Thyroid gland (tissue), 4 donors: ENCODE results near the gene UNCX. TPM values are rescaled to one million over a fixed set of nuclear protein-coding genes. Genes with fewer than 3 reads are reported as not detected.

Experiments used
- DNase-seq, 2 donors: peaks; one replicate each; pipeline ENCODE4 v3.0.0-alpha.2; 2019
- H3K27ac ChIP-seq, 3 donors: fragments of 200-600 bp; sonication (generic); 1 replicate in 2 of 3; 2 replicates in 1 of 3; pipeline ENCODE4 v1.5.1; 2016 to 2019; ENCODE audit warnings: mild to moderate bottlenecking in 1 of 3, moderate library complexity in 1 of 3
- H3K27me3 ChIP-seq: fragments of 200-600 bp; sonication (generic); one replicate; pipeline ENCODE4 v1.5.1; 2019
- H3K36me3 ChIP-seq, 2 donors: fragments of 200-600 bp; sonication (generic); one replicate each; pipeline ENCODE4 v1.5.1; 2016 to 2019
- H3K4me1 ChIP-seq, 2 donors: fragments of 200-600 bp; sonication (generic); one replicate each; pipeline ENCODE4 v1.5.1; 2017 to 2019
- H3K4me3 ChIP-seq, 3 donors: fragments of 200-600 bp; sonication (generic); replicated peaks in 1 of 3; 1 replicate in 2 of 3; 2 replicates in 1 of 3; pipeline ENCODE4 v1.5.1; 2016; ENCODE audit warnings: mild to moderate bottlenecking in 1 of 3
- H3K9me3 ChIP-seq: fragments of 200-600 bp; sonication (generic); one replicate; pipeline ENCODE4 v1.5.1; 2017
- POLR2A ChIP-seq, 2 donors: fragments of 450-650 bp; IDR thresholded peaks; one replicate each; pipeline ENCODE4 v1.6.1; 2017; ENCODE audit warnings: antibody characterized with exemption in 2 of 2, mild to moderate bottlenecking in 2 of 2, moderate library complexity in 1 of 2
- WGBS, 2 donors: methylation state at CpG; one replicate each; pipeline ENCODE4 v1.1.5; 2017; 5-methylcytosine and 5-hydroxymethylcytosine counted together
- intact Hi-C: fragments of 100-400 bp; cut with DNase I; formaldehyde crosslinking; loops from one replicate; pipeline ENCODE4 v1.15.1; 2023
- total RNA-seq, 4 donors: library from RNA; depleted of rRNA; stranded (reverse); fragments of >200 nt; gene quantifications; one replicate each; pipeline ENCODE4 v1.2.3, GENCODE V29; 2016
- TF ChIP-seq, protein P1 (sequence below), 6 experiments: fragments of 200-600 bp in 3 of 6; fragments of 450-650 bp in 3 of 6; sonication (generic) in 3 of 6; IDR thresholded peaks; one replicate each; pipeline ENCODE4 v1.5.1; 2016 to 2019; ENCODE audit warnings: antibody characterized with exemption in 6 of 6, mild to moderate bottlenecking in 2 of 6, inconsistent platforms in 1 of 6, moderate library complexity in 1 of 6

UNCX gene
- total RNA-seq, 4 donors from 2014 or later, result not detected

DNA sequence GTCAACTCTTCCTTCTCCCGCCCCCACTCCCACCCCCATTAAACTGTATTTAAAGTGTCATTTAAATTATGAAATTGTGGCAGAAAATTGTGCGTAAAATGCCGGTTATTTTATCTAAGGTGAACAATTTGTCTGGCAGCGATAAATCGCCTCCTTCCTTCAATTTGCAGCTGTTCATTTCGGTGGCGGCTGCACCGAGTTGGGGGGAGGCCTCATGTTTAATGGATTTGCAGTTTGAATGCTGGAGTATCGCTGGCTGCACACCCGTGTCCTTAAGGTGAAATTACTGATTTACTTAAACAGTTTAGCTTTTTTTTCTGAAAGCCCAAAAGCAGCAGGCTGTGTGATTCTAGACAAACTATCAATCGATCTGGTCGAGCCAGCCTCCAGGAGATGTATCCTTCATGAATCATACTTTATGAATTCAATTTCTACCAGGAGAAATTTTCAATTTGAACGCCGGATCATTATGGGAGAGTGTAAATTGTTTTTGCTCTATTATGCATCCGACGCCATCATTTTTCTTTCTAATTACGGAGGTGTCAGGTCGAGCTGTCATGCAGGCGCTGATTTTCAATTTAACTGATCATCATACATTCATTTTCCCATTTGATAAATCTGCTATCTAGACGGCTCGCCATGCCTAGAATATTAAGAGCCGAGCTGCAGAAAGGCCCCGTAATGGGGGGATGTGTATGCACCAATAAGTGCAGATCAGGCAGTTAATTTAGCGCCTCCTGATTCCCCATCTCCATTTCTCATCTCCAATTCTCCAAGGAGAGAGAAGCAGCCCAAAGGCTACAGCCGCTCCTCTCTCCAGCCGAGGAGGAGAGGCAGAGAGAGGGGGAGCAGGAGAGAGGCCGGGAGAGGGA, 6.5 kb downstream of the UNCX start:
- intact Hi-C loops, result no loop called here
- TF ChIP-seq, protein P1, sequence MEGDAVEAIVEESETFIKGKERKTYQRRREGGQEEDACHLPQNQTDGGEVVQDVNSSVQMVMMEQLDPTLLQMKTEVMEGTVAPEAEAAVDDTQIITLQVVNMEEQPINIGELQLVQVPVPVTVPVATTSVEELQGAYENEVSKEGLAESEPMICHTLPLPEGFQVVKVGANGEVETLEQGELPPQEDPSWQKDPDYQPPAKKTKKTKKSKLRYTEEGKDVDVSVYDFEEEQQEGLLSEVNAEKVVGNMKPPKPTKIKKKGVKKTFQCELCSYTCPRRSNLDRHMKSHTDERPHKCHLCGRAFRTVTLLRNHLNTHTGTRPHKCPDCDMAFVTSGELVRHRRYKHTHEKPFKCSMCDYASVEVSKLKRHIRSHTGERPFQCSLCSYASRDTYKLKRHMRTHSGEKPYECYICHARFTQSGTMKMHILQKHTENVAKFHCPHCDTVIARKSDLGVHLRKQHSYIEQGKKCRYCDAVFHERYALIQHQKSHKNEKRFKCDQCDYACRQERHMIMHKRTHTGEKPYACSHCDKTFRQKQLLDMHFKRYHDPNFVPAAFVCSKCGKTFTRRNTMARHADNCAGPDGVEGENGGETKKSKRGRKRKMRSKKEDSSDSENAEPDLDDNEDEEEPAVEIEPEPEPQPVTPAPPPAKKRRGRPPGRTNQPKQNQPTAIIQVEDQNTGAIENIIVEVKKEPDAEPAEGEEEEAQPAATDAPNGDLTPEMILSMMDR (IDR thresholded peaks at IDR 0.05), result no peak
- no peak for TF ChIP-seq POLR2A (IDR thresholded peaks at IDR 0.05)
- Histone ChIP-seq H3K36me3 (no peaks in the 10 kb centered on the region), H3K27ac (no peak overlapping the region), H3K27me3 (peaks cover 75% of the 10 kb centered on the region), H3K4me1 (peaks cover 0 to 29% of the 10 kb centered on the region in 2 donors), H3K4me3 (no peak overlapping the region), H3K9me3 (no peaks in the 10 kb centered on the region)
- WGBS, 2 donors, result 10 to 14% methylated on average over 27 of the region's 27 CpGs
- no peak for DNase-seq

- TF ChIP-seq POLR2A (IDR thresholded peaks at IDR 0.05), result no peak
- TF ChIP-seq, protein P1 (IDR thresholded peaks at IDR 0.05), result no peak
- no peak overlapping the region for H3K27ac ChIP-seq
- DNase-seq, result no peak
- peaks cover 0 to 29% of the 10 kb centered on the region in 2 donors for H3K4me1 ChIP-seq
- intact Hi-C loops, result no loop called here
- H3K9me3 ChIP-seq, result no peaks in the 10 kb centered on the region
- no peaks in the 10 kb centered on the region for H3K36me3 ChIP-seq
- H3K27me3 ChIP-seq, result peaks cover 72% of the 10 kb centered on the region
- H3K4me3 ChIP-seq, result no peak overlapping the region
- 6 to 9% methylated on average over 18 to 27 of the region's 29 CpGs for WGBS, 2 donors
Measured at GRCh38 chr7:1239803-1240516, 7.3 kb downstream of the UNCX start.

- peaks cover 0 to 22% of the 10 kb centered on the region in 2 donors for H3K4me1 ChIP-seq
- intact Hi-C loops, result no loop called here
- no peak overlapping the region for H3K27ac ChIP-seq
- H3K27me3 ChIP-seq, result peaks cover 72% of the 10 kb centered on the region
- H3K4me3 ChIP-seq, result no peak overlapping the region
- TF ChIP-seq, protein P1 (IDR thresholded peaks at IDR 0.05), result no peak
- DNase-seq, result no peak
- no peaks in the 10 kb centered on the region for H3K9me3 ChIP-seq
- WGBS, 2 donors, result 9 to 10% methylated on average over 36 to 37 of the region's 40 CpGs
- H3K36me3 ChIP-seq, result no peaks in the 10 kb centered on the region
Measured at GRCh38 chr7:1240517-1241257, 8.0 kb downstream of the UNCX start.

DNA sequence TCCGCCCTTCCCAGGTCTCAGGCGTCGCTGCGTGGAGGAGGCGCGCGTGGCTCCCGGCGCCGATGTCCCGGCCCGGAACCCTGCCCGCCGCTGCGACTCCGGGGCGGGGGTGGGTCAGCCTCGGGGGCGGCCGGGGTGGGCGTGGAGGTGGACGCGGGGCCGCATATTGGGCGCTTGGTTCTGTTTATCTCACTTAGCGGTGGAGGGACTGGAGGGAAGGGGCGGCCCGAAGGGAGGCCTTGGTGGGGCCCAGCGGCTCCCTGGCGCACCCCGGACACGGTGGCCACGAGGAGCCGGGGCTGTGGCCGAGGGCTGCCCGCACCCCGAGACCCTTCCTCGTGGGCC, 8.6 kb downstream of the UNCX start:
- H3K27me3 ChIP-seq, result peaks cover 76% of the 10 kb centered on the region

More for the DNA sequence above, 8.6 kb downstream of the UNCX start:
- Histone ChIP-seq H3K9me3 (no peaks in the 10 kb centered on the region), H3K27ac (no peak overlapping the region), H3K36me3 (no peaks in the 10 kb centered on the region), H3K4me1 (peaks cover 0 to 20% of the 10 kb centered on the region in 2 donors), H3K4me3 (no peak overlapping the region)
- intact Hi-C loops, result no loop called here
- TF ChIP-seq, protein P1 (IDR thresholded peaks at IDR 0.05), result no peak
- TF ChIP-seq POLR2A (IDR thresholded peaks at IDR 0.05), result no peak
- no peak for DNase-seq
- WGBS, 2 donors, result 15% methylated on average over 10 of the region's 38 CpGs; no CpG with 5 or more reads in 1 of the 2 donors
